ENCODE measurements around the gene ENTR1. TPM values are rescaled to one million over a fixed set of nuclear protein-coding genes. Genes with fewer than 3 reads are reported as not detected.
A peak's percentile ranks its signal among the peaks of the same experiment; 100 is the strongest.
"Not testable (repeated sequence)": the region's sequence is repeated elsewhere in the genome, so short reads cannot be mapped to it uniquely, and the experiment has no call there.

Gene ENTR1
- total and polyA plus RNA-seq, 5 donors = 13.6 to 22.9 (median 19.8) TPM

DNA sequence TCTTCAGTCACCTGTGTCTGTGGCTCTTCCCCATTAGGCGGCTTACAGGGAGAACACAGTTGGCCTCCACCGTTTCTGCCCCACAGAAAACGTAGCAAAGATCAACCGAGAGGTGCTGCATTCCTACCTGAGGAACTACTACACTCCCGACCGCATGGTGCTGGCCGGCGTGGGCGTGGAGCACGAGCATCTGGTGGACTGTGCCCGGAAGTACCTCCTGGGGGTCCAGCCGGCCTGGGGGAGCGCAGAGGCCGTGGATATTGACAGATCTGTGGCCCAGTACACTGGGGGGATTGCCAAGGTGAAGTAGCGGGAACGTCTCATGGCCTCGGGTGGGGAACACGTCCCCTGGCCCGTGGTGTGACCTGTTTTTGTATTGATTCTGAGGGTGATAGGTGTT lies 6.5 kb upstream of the ENTR1 start:
- Histone ChIP-seq H3K4me3 (ENCODE audit: low read length) (no peak overlapping the region), H3K27ac (ENCODE audit: low read length) (no peak overlapping the region), H3K4me1 (ENCODE audit: control insufficient read depth, insufficient read depth, low read length) (no peaks in the 10 kb centered on the region), H3K9me3 (ENCODE audit: control insufficient read depth, low read length) (no peaks in the 10 kb centered on the region), H3K27me3 (ENCODE audit: control insufficient read depth, insufficient read depth) (no peaks in the 10 kb centered on the region)
- ATAC-seq = no peak
- 92% methylated on average over 19 of the region's 19 CpGs for WGBS
- intact Hi-C loops (cut with DNase I) = no loop called here
- DNase-seq = no peak

- 98% methylated on average over 8 of the region's 8 CpGs for WGBS
- Histone ChIP-seq H3K9me3 (ENCODE audit: control insufficient read depth, low read length) (no peaks in the 10 kb centered on the region), H3K27ac (ENCODE audit: low read length) (no peak overlapping the region), H3K27me3 (ENCODE audit: control insufficient read depth, insufficient read depth) (no peaks in the 10 kb centered on the region), H3K4me1 (ENCODE audit: control insufficient read depth, insufficient read depth, low read length) (no peaks in the 10 kb centered on the region), H3K4me3 (ENCODE audit: low read length) (no peak overlapping the region)
- ATAC-seq = no peak
- intact Hi-C loops (cut with DNase I) = no loop called here
- DNase-seq = no peak
Observed at GRCh38 chr9:136416427-136416826, 6.0 kb upstream of the ENTR1 start.

- Histone ChIP-seq H3K9me3 (ENCODE audit: control insufficient read depth, low read length) (no peaks in the 10 kb centered on the region), H3K4me1 (ENCODE audit: control insufficient read depth, insufficient read depth, low read length) (no peaks in the 10 kb centered on the region), H3K27me3 (ENCODE audit: control insufficient read depth, insufficient read depth) (no peaks in the 10 kb centered on the region), H3K4me3 (ENCODE audit: low read length) (no peak overlapping the region), H3K27ac (ENCODE audit: low read length) (no peak overlapping the region)
- 44% methylated on average over 9 of the region's 9 CpGs for WGBS
- intact Hi-C loops (cut with DNase I) = no loop called here
- DNase-seq = no peak
- no peak for ATAC-seq
Observed at GRCh38 chr9:136412962-136413361, 2.5 kb upstream of the ENTR1 start.

- 35% methylated on average over 4 of the region's 4 CpGs for WGBS
- H3K27me3 ChIP-seq (ENCODE audit: control insufficient read depth, insufficient read depth) = no peaks in the 10 kb centered on the region
- no peak for DNase-seq
- no peak overlapping the region for H3K27ac ChIP-seq (ENCODE audit: low read length)
- no peak for ATAC-seq
- H3K4me3 ChIP-seq (ENCODE audit: low read length) = peak overlapping the region; percentile 75
- intact Hi-C loops (cut with DNase I) = no loop called here
- H3K9me3 ChIP-seq (ENCODE audit: control insufficient read depth, low read length) = no peaks in the 10 kb centered on the region
- no peaks in the 10 kb centered on the region for H3K4me1 ChIP-seq (ENCODE audit: control insufficient read depth, insufficient read depth, low read length)
Observed at GRCh38 chr9:136411378-136411777, 964 bp upstream of the ENTR1 start.

DNA sequence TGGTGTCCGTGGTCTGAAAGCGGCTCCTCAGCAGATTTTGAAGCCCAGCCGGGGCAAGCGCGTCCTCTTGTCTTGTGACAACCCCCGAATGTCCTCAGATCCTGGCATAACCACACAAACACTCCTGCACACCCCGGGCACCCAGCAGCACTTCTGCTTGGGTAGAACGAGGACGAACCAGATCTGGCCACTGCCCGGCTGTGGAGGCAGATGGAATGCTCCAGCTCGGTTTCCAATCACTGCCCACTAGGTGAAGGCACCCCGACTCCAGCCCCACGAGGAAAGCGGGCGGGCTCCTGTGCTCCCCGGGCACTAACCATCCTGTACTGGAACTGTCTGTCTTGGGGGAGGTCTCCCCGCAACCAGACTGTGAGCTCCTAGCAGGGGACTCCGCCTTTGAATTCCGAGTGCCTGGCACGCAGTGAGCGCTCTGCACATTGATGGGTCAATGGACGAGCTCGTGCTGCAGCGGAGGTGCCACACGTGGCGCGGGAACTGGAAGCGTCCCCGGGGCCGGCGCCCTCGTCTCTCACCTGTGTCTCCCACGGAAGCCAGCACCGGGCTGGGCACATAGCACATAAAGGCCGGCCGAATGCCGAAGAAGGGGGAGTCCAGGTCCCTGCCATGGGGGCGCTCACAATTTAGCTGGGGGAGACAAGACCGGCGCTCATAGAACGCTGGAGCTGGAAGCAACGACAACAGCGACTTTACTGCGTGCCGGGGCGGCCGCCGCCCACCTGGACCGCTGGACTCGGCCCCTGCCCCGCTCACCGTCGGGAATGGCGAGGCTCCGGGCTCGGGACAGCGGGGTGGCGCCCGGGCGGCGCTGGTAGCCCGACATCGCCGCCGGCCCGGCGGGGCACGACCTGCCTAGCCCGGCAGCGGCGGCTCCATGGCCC lies 608 bp downstream of the ENTR1 start:
- Histone ChIP-seq H3K27me3 (ENCODE audit: control insufficient read depth, insufficient read depth) (no peaks in the 10 kb centered on the region), H3K4me3 (ENCODE audit: low read length) (peak overlapping the region; percentile 75), H3K27ac (ENCODE audit: low read length) (no peak overlapping the region), H3K9me3 (ENCODE audit: control insufficient read depth, low read length) (no peaks in the 10 kb centered on the region), H3K4me1 (ENCODE audit: control insufficient read depth, insufficient read depth, low read length) (no peaks in the 10 kb centered on the region)
- WGBS = 9% methylated on average over 71 of the region's 71 CpGs
- intact Hi-C loops (cut with DNase I) = no loop called here
- DNase-seq (peak in 2 of 3 donors; percentile 43 to 72), ATAC-seq (peak; percentile 8 to 39)

DNA sequence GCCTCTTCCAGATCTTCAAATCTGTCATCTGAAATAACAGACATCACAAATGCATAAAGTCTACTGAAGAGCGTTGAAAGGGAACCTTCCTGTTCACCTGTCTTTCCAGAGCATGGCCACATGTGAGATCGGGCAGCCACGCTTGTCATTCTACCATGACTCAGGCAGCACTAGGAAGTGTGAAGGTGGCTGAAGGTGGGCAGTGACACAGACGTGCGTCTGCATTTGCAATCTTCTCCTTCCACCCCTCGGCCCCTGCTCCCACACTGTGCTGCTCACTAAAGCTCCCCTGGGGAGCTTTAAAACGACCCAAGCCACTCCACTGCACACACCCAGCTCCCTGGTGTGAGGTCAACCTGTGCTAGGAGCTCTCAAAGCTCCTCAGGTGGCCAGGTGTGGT lies 2.5 kb downstream of the ENTR1 start:
- ATAC-seq = no peak
- 89% methylated on average over 7 of the region's 7 CpGs for WGBS
- Histone ChIP-seq H3K9me3 (ENCODE audit: control insufficient read depth, low read length) (no peaks in the 10 kb centered on the region), H3K27ac (ENCODE audit: low read length) (no peak overlapping the region), H3K27me3 (ENCODE audit: control insufficient read depth, insufficient read depth) (no peaks in the 10 kb centered on the region), H3K4me3 (ENCODE audit: low read length) (no peak overlapping the region), H3K4me1 (ENCODE audit: control insufficient read depth, insufficient read depth, low read length) (no peaks in the 10 kb centered on the region)
- DNase-seq = peak in 1 of 3 donors; percentile 18
- intact Hi-C loops (cut with DNase I) = no loop called here

GRCh38 chr9:136407061-136407460 lies 3.4 kb downstream of the ENTR1 start:
- ATAC-seq; H3K27ac ChIP-seq (ENCODE audit: low read length); H3K27me3 ChIP-seq (ENCODE audit: control insufficient read depth, insufficient read depth); H3K4me1 ChIP-seq (ENCODE audit: control insufficient read depth, insufficient read depth, low read length); H3K4me3 ChIP-seq (ENCODE audit: low read length); H3K9me3 ChIP-seq (ENCODE audit: control insufficient read depth, low read length); intact Hi-C loops (cut with DNase I): not testable (repeated sequence)
- 92% methylated on average over 28 of the region's 28 CpGs for WGBS
- peak in 1 of 3 donors; percentile 33 for DNase-seq

DNA sequence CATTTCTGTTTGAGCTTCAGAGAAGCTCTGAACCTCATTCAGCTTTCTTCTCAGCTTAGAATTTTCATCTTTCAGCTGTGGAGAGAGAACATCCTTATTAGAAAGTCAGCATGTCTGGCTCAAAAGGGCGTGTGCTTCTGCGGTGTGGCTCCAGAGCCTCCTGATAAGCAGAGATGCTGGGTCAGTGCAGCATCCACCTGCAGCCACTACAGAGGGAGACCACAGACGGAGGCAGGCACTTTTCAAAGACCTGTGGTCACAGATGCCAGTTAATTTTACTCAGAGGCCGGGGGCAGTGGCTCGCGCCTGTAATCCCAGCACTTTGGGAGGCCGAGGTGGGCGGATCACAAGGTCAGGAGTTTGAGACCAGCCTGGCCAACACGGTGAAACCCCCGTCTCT lies 4.5 kb downstream of the ENTR1 start:
- 92% methylated on average over 10 of the region's 10 CpGs for WGBS
- ATAC-seq; H3K4me3 ChIP-seq (ENCODE audit: low read length); H3K9me3 ChIP-seq (ENCODE audit: control insufficient read depth, low read length); H3K4me1 ChIP-seq (ENCODE audit: control insufficient read depth, insufficient read depth, low read length); H3K27ac ChIP-seq (ENCODE audit: low read length); intact Hi-C loops (cut with DNase I); H3K27me3 ChIP-seq (ENCODE audit: control insufficient read depth, insufficient read depth): not testable (repeated sequence)
- peak in 1 of 3 donors; percentile 15 for DNase-seq

DNA sequence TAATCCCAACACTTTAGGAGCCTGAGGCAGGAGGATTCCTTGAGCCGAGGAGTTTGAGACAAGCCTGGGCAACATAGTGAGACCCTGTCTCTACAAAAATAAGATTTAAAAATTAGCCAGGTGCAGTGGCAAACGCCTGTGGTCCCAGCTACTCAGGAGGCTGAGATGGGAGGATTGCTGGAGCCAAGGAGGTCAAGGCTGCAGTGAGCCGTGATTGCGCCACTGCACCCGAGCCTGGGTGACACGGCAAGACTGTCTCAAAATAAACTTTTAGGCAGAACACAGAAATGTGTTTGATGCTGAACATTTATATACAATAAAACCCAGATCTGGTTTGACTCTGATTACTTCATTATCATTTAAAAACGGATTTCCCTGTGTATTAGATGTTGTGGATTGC lies 4.9 kb downstream of the ENTR1 start:
- intact Hi-C loops (cut with DNase I) = no loop called here

DNA sequence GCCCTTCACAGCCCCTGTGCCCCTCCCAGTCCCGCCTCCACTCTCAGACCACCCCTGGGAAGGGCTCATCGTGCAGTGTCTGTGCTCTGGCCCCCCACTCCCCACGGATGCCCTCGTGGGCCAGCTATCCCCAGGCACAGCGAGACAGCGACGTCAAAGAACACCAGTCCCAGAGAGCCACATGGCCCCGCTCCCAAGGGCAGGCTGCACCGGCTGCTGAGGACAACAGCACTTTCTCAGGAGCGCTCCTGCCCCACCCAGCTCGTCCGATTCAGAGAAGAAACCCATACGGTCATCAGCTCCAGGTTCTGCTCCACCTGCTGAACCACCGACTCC lies 5.6 kb downstream of the ENTR1 start:
- DNase-seq = peak in 1 of 3 donors; percentile 44
- 90% methylated on average over 14 of the region's 14 CpGs for WGBS
- no peak overlapping the region for H3K27ac ChIP-seq (ENCODE audit: low read length)

More for the DNA sequence above, 4.9 kb downstream of the ENTR1 start:
- Histone ChIP-seq H3K4me1 (ENCODE audit: control insufficient read depth, insufficient read depth, low read length) (no peaks in the 10 kb centered on the region), H3K27me3 (ENCODE audit: control insufficient read depth, insufficient read depth) (no peaks in the 10 kb centered on the region), H3K4me3 (ENCODE audit: low read length) (no peak overlapping the region), H3K27ac (ENCODE audit: low read length) (no peak overlapping the region), H3K9me3 (ENCODE audit: control insufficient read depth, low read length) (no peaks in the 10 kb centered on the region)
- DNase-seq = no peak
- 88% methylated on average over 7 of the region's 7 CpGs for whole genome bisulfite sequencing
- ATAC-seq = no peak

DNA sequence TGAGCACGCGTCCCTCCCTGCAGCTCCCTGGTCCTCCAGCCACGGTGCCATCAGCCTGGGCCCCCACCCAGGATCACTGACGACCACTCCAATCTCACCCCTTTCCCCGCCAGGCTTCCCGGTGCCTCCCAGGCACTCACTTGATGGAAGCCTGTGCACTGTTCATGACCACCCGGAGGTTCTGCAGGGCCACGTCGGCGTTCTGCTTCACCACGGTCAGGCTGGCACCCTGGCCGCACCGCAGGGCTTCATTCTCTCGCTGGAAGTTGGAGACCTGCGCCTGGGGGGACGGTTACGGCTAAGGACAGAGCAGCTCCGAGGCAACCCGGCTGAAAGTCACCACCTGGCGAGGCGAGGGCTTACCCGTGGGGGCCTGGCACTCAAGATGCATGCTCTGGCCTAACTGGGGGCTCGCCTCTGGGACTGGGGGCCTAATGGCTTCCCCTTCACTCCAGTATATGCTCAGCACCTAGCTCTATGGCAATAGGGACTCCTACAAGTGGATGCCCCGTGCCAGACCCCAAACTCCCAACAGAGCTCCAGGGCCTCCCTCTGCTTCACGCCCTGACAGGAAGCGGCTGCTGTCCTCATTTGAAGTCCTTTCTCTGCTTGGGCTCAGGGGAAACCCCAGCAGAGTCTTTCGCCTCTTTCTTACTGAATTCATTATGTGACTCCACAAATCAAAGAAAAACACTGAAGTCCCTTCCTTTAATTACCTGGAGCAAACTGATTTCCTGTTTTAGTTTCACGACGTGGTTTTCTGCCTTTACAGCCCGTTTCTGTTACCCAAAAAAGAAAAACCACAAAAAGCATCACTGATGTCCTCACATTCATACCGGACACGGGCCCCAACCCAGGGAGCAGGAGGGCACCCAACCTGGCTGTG lies 6.3 kb downstream of the ENTR1 start:
- WGBS = 87% methylated on average over 32 of the region's 32 CpGs
- intact Hi-C loops (cut with DNase I) = loop anchor here in 2 of 4 donors (5.0 kb wide), 1 partner anchor 92 kb away; no protein-coding TSS in a partner anchor
- ATAC-seq = no peak
- Histone ChIP-seq H3K9me3 (ENCODE audit: control insufficient read depth, low read length) (no peaks in the 10 kb centered on the region), H3K27me3 (ENCODE audit: control insufficient read depth, insufficient read depth) (no peaks in the 10 kb centered on the region), H3K4me1 (ENCODE audit: control insufficient read depth, insufficient read depth, low read length) (no peaks in the 10 kb centered on the region), H3K4me3 (ENCODE audit: low read length) (no peak overlapping the region), H3K27ac (ENCODE audit: low read length) (no peak overlapping the region)
- DNase-seq = peak in 1 of 3 donors; percentile 36

More for the DNA sequence above, 5.6 kb downstream of the ENTR1 start:
- intact Hi-C loops (cut with DNase I) = loop anchor here in 2 of 4 donors (5.0 kb wide), 1 partner anchor 92 kb away; no protein-coding TSS in a partner anchor
- Histone ChIP-seq H3K9me3 (ENCODE audit: control insufficient read depth, low read length) (no peaks in the 10 kb centered on the region), H3K27me3 (ENCODE audit: control insufficient read depth, insufficient read depth) (no peaks in the 10 kb centered on the region), H3K4me3 (ENCODE audit: low read length) (no peak overlapping the region), H3K4me1 (ENCODE audit: control insufficient read depth, insufficient read depth, low read length) (no peaks in the 10 kb centered on the region)
- ATAC-seq = no peak

Measured in right cardiac atrium (tissue), 5 donors.